Measurements from ENCODE around the gene PCP4.

DNA sequence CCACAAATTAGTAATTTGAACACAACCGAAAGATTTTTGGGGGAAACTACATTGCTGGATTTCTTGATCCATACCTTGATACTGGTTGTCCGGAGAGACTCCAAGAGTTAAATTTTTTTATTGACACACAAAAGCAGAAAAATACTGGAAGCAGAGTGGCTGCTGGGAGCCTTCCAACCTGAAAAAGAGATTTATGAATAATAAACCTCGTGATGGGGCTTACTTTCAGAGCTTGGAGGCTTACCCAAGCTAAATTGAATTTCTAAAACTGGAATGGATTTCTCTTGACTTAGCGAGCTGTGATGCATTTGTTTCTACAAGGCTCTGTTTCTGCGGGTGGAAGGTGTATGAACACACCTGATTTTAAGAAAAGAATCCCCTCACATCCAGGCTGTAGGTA lies 35.7 kb downstream of the PCP4 start:
- TF ChIP-seq, protein P1, sequence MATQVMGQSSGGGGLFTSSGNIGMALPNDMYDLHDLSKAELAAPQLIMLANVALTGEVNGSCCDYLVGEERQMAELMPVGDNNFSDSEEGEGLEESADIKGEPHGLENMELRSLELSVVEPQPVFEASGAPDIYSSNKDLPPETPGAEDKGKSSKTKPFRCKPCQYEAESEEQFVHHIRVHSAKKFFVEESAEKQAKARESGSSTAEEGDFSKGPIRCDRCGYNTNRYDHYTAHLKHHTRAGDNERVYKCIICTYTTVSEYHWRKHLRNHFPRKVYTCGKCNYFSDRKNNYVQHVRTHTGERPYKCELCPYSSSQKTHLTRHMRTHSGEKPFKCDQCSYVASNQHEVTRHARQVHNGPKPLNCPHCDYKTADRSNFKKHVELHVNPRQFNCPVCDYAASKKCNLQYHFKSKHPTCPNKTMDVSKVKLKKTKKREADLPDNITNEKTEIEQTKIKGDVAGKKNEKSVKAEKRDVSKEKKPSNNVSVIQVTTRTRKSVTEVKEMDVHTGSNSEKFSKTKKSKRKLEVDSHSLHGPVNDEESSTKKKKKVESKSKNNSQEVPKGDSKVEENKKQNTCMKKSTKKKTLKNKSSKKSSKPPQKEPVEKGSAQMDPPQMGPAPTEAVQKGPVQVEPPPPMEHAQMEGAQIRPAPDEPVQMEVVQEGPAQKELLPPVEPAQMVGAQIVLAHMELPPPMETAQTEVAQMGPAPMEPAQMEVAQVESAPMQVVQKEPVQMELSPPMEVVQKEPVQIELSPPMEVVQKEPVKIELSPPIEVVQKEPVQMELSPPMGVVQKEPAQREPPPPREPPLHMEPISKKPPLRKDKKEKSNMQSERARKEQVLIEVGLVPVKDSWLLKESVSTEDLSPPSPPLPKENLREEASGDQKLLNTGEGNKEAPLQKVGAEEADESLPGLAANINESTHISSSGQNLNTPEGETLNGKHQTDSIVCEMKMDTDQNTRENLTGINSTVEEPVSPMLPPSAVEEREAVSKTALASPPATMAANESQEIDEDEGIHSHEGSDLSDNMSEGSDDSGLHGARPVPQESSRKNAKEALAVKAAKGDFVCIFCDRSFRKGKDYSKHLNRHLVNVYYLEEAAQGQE (IDR thresholded peaks at IDR 0.05): no peak
- TF ChIP-seq, protein P2, sequence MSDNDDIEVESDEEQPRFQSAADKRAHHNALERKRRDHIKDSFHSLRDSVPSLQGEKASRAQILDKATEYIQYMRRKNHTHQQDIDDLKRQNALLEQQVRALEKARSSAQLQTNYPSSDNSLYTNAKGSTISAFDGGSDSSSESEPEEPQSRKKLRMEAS (IDR thresholded peaks at IDR 0.05): no peak
- TF ChIP-seq RAD21 (IDR thresholded peaks at IDR 0.05) (no peak), FOXA1 (IDR thresholded peaks at IDR 0.05) (no peak), GABPA (IDR thresholded peaks at IDR 0.05 in 1 of 2, conservative IDR thresholded peaks at IDR 0.05 in 1 of 2) (no peak), HNF4A (conservative IDR thresholded peaks at IDR 0.05) (no peak), RXRA (IDR thresholded peaks at IDR 0.05) (no peak), TAF1 (conservative IDR thresholded peaks at IDR 0.05) (no peak), JUND (IDR thresholded peaks at IDR 0.05) (no peak), NR2F2 (IDR thresholded peaks at IDR 0.05) (no peak)
- TF ChIP-seq, protein P3, sequence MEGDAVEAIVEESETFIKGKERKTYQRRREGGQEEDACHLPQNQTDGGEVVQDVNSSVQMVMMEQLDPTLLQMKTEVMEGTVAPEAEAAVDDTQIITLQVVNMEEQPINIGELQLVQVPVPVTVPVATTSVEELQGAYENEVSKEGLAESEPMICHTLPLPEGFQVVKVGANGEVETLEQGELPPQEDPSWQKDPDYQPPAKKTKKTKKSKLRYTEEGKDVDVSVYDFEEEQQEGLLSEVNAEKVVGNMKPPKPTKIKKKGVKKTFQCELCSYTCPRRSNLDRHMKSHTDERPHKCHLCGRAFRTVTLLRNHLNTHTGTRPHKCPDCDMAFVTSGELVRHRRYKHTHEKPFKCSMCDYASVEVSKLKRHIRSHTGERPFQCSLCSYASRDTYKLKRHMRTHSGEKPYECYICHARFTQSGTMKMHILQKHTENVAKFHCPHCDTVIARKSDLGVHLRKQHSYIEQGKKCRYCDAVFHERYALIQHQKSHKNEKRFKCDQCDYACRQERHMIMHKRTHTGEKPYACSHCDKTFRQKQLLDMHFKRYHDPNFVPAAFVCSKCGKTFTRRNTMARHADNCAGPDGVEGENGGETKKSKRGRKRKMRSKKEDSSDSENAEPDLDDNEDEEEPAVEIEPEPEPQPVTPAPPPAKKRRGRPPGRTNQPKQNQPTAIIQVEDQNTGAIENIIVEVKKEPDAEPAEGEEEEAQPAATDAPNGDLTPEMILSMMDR (IDR thresholded peaks at IDR 0.05; ENCODE audit: low read depth, low read length, missing input control): no peak
- TF ChIP-seq, protein P4, sequence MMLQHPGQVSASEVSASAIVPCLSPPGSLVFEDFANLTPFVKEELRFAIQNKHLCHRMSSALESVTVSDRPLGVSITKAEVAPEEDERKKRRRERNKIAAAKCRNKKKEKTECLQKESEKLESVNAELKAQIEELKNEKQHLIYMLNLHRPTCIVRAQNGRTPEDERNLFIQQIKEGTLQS (IDR thresholded peaks at IDR 0.05): no peak
